ENCODE measurements around the gene CIPC.

CIPC gene

GRCh38 chr14:77097700-77098528, at the start of gene CIPC:
CIPC (plus strand) TSS chr14:77098258; CDS start chr14:77105709, 7,451 bp downstream.
- DNase-seq, result peak; percentile 99

- no peak for DNase-seq
These were observed 46.9 kb upstream of the CIPC start for GRCh38 chr14:77051116-77051515.

- DNase-seq, result no peak
These were observed 45.6 kb upstream of the CIPC start for GRCh38 chr14:77052281-77053044.

GRCh38 chr14:77053046-77053841, 44.8 kb upstream of the CIPC start:
- peak; percentile 41 for DNase-seq

GRCh38 chr14:77055306-77055705, 42.8 kb upstream of the CIPC start:
- DNase-seq, result no peak

GRCh38 chr14:77055981-77056380, 42.1 kb upstream of the CIPC start:
- no peak for DNase-seq

- DNase-seq, result no peak
These were observed 39.9 kb upstream of the CIPC start for GRCh38 chr14:77058117-77058516.

GRCh38 chr14:77058785-77059184, 39.3 kb upstream of the CIPC start:
- DNase-seq, result no peak

GRCh38 chr14:77059276-77059915, 38.7 kb upstream of the CIPC start:
- peak; percentile 38 for DNase-seq

- no peak for DNase-seq
These were observed 36.3 kb upstream of the CIPC start for GRCh38 chr14:77061630-77062257.

GRCh38 chr14:77062261-77062660, 35.8 kb upstream of the CIPC start:
- no peak for DNase-seq

- no peak for DNase-seq
These were observed 34.4 kb upstream of the CIPC start for GRCh38 chr14:77063571-77064171.

- DNase-seq, result no peak
These were observed 33.4 kb upstream of the CIPC start for GRCh38 chr14:77064521-77065178.

- no peak for DNase-seq
These were observed 32.0 kb upstream of the CIPC start for GRCh38 chr14:77065851-77066577.

GRCh38 chr14:77066578-77067172, 31.4 kb upstream of the CIPC start:
- no peak for DNase-seq

- peak; percentile 44 for DNase-seq
These were observed 30.2 kb upstream of the CIPC start for GRCh38 chr14:77067632-77068516.

GRCh38 chr14:77068517-77069200, 29.4 kb upstream of the CIPC start:
- DNase-seq, result no peak

- no peak for DNase-seq
These were observed 28.5 kb upstream of the CIPC start for GRCh38 chr14:77069551-77069950.

Data from activated effector memory CD4-positive, alpha-beta T cell treated with Interleukin-2 at 50 U/mL for 16 hours (primary cell).